ENCODE data around the gene NOTCH4.
"Not testable (repeated sequence)": the region's sequence is repeated elsewhere in the genome, so short reads cannot be mapped to it uniquely, and the experiment has no call there.

Gene NOTCH4

DNA sequence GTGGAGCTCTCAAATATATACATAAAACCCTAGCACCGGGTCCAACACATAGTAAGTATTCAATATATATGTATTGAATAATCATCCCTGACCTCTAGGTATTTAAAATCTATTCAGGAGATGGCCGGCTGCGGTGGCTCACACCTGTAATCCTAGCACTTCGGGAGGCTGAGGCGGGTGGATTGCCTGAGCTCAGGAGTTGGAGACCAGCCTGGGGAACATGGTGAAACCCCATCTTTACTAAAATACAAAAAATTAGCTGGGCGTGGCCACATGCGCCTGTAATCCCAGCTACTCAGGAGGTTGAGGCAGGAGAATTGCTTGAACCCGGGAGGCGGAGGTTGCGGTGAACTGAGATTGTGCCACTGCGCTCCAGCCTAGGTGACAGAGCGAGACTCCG is 30.8 kb downstream of the NOTCH4 start:
- not testable (repeated sequence) for DNase-seq

DNA sequence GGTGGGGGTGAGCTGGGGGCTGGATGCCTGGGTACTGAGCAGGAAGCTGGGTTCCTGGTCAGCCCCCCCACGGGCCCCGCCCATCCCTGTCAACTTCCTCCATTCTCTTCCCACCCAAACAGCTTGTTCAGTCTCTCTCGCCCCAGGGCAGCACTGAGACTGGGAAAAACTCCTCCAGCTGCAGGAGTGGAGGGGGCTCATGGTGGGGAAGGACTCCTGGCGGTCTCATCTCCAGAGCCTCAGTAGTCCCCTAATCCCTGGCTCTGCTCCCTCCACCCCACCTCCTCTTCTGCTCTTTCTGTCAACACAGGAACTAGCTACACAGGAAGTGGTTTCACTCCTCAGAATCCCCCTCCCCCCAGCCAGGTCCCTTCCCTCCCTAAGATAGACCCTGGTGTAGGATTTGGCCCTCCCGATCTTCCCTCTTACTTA is 31.2 kb downstream of the NOTCH4 start, which contains the start of gene GPSM3:
GPSM3 (minus strand) TSS at position 36 of the 432 bp plus-strand sequence. CDS start 130 bp downstream, outside the sequence.
- no peak for DNase-seq

- DNase-seq: no peak
Measured at GRCh38 chr6:32191696-32192607, 31.9 kb downstream of the NOTCH4 start.

GRCh38 chr6:32190911-32191677 is 32.8 kb downstream of the NOTCH4 start:
- no peak for DNase-seq

DNA sequence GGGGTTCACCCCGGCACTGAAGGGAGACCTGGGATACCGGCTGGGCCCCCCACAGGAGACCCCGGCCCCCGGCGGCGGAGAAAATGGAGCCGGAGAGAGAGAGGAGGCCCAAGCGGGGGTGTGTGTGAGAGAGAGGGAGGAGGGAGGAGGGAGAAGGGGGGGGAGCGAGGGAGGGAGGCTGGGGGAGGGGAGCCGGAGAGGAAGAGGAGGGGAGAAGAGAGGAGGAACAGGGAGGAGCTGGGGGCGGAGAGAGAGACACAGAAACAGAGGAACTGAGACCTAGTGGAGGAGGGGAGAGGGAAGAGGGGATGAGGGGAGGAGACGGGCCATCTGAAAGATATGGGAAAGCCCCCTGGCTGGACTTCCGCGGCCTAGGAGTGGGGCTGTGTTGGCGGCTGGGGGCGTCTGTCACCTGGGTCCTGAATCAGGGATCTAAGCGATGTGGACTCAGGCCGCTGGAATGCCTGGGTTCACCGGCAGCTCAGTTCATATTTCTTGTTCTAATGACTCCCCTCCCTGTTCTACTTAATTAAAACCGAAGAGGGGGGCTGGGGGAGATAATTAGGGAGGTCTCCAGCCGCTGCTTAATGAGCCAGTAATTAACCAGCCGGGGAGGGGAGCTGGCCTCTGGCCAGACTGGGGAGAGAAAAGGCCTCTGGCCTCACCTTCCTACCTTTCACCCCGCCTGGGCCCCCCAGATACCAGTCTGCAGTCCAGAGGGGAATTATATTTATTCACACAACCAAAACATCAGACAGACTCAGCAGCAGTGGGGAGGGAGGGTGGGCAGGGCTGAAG is 33.6 kb downstream of the NOTCH4 start, which contains the start of gene PBX2:
PBX2 (minus strand) TSS at position 149 of the 798 bp plus-strand sequence. CDS start 287 bp downstream, outside the sequence.
- peak; percentile 87 for DNase-seq

GRCh38 chr6:32189742-32190053 is 34.2 kb downstream of the NOTCH4 start:
- no peak for DNase-seq

- DNase-seq: no peak
Measured at GRCh38 chr6:32189069-32189741, 34.7 kb downstream of the NOTCH4 start.

- no peak for DNase-seq
Measured at GRCh38 chr6:32188381-32189068, 35.3 kb downstream of the NOTCH4 start.

DNA sequence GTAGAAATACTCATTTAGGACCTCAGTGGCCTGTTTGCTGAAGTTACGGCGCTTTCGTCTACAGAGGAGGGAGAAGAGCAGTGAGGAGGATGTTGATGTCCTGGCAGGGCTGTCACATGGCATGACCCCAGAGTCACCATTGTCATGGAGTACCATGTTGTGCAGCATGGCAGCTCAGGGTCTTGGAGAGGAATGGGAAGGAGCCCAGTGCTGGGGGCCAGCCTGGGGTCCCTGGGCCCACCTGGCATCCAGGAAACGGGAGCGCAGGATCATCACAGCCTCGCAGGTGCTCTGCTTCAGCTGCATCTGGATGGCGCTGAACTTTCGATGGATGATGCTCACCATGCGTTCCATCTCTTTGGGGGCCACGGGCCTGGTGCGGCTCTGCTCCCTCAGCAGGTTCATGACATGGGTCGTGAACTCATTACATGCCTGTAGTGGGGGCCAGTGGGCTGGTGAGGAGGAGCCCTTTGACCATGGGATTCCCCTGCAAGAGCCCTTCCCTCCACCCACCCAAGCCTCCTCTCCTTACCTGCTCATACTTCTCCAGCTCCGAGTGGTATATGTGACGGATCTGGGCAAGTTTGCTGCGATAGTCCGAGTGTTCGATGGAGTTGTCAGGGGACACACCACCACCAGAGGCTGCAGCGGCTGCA is 36.0 kb downstream of the NOTCH4 start:
- DNase-seq: not testable (repeated sequence)

GRCh38 chr6:32187009-32187709 is 36.7 kb downstream of the NOTCH4 start:
- no peak for DNase-seq

DNA sequence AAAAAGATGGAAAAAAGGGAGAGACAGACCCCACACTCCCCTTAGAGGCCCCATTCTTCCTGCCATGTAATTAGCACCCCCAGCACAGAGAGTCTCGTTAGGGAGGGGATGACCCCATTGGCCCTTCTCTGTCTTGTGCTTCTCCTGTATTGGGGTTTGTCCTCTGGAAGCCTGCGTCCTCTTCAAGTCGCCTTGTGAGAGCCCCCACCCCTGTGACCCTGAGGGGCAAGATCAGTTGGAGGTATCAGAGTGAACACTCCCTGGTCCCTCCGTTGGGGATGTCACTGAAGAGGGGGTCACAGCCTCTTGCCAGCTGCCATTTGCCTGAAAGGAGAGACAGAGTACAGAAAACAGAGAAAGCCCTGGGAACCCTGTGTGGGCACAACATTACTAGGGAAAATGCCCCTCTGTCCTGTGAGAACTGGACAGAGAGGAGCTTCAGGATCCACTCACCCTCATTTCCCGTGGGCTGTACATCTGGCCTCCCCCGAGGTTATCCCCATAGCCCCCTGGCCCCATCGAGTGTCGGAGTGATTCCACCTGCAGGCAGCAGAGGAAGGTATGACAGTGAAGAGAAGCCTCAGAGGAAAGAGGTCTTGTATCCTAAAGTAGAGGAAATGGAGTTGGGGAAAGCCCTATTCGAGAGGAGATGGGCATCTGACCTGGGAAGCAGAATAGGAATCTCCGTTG is 37.6 kb downstream of the NOTCH4 start:
- DNase-seq: not testable (repeated sequence)

GRCh38 chr6:32185681-32186131 is 38.2 kb downstream of the NOTCH4 start:
- DNase-seq: not testable (repeated sequence)

- no peak for DNase-seq
Measured at GRCh38 chr6:32184084-32184640, 39.7 kb downstream of the NOTCH4 start, which contains the start of gene AGER. TSS of gene AGER (minus strand) at chr6:32184253. CDS start at chr6:32184222, 31 bp downstream.

- no peak for DNase-seq
Measured at GRCh38 chr6:32183483-32184083, 40.3 kb downstream of the NOTCH4 start.

DNA sequence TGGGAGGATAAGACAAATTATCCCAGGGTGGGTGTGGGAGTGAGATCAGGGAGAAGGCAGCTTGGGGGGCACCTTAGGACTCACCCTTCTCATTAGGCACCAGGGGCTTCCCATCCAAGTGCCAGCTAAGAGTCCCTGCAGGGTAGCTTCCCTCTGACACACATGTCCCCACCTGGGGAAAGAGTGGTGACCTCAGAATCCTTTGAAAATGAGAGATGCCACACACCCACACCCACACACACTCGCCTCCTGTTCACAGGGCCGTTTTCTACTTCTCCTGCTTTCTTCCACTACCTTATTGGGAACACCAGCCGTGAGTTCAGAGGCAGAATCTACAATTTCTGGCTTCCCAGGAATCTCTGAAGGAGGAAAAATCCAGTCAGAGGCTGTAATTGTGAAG is 40.8 kb downstream of the NOTCH4 start:
- no peak for DNase-seq

DNA sequence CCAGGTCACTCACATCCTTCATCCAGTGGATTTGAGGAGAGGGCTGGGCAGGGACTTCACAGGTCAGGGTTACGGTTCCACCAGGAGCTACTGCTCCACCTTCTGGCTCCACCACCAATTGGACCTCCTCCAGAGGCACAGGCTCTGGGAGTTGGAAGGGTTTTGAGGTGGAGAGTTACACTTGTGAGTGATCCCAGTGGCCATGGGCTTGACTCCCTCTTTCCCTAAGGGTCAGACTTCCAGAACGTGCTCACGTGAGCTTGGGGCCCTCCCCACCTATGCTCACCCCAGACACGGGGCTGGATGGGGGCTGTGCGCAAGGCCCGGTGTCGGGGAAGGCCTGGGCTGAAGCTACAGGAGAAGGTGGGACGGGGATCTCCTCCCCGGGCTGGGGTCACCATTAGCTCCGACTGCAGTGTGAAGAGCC is 41.3 kb downstream of the NOTCH4 start:
- DNase-seq: no peak

GRCh38 chr6:32181915-32182529 is 41.8 kb downstream of the NOTCH4 start:
- no peak for DNase-seq

Data from right kidney (tissue), 1 donor.